T47D (cell line): ENCODE measurements around the gene FLII.
A peak's percentile ranks its signal among the peaks of the same experiment; 100 is the strongest.
"Not testable (repeated sequence)": the region's sequence is repeated elsewhere in the genome, so short reads cannot be mapped to it uniquely, and the experiment has no call there.

ENCODE experiments used
- DNase-seq, 2 experiments: peaks; one replicate each; pipeline versions ENCODE4 v3.0.0 to v3.0.0-alpha.2; 2011 to 2012; ENCODE audit warnings: low read depth in 1 of 2, low spot score in 1 of 2
- JUND ChIP-seq: IDR thresholded peaks from 2 replicates; pipeline ENCODE4 v1.6.1; 2012; ENCODE audit warnings: low read depth
- in situ Hi-C: cut with HindIII; loops from 2 replicates; pipeline ENCODE4 v1.10.0; 2016; ENCODE audit warnings: low sequenced_read_pairs, low pct_unique_long_range_greater_than_20kb

The FLII gene

DNA sequence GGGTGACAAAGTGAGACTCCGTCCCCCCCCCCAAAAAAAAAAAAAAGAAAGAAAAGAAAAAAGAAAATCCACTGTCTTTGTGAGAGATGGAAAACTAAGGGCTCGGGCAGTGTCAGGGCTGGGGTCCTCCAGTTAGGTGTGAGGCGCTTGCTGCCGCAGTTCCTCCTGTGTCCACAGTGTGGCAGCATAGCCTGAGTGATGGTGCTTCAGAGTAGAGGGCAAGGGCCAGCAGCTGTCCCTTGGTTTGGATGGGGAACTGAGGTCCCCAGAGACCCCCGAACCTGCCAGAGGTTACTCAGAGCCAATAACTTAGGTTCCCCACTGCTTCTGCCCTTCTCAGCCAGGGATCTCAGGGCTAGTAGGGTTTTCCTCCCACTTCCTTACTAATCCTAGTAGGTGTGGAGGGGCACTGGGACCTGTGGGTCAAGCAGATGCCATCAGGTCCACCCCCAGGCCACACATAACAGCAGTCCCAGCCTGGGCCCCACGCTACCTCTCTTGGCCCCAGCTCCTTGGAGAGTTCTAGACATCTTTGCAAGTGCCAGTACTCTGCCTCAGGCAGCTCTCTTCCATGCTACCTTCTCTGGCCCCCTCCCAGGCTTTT, 41.0 kb downstream of the FLII start:
- no peak for TF ChIP-seq JUND
- in situ Hi-C loops = no loop called here
- DNase-seq = peak; percentile 62 to 70

DNA sequence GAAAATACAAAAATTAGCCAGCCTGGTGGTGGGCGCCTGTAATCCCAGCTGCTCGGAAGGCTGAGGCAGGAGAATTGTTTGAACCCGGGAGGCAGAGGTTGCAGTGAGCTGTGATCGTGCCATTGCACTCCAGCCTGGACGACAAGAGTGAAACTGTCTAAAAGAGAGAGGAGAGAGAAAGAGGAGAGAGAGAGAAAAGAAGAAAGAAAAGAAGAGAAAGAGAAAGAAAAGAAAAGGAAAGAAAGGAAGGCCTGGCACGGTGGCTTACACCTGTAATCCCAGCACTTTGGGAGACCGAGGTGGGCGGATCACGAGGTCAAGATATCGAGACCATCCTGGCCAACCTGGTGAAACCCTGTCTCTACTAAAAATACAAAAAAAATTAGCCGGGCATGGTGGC, 41.6 kb downstream of the FLII start:
- in situ Hi-C loops, DNase-seq: not testable (repeated sequence)

DNA sequence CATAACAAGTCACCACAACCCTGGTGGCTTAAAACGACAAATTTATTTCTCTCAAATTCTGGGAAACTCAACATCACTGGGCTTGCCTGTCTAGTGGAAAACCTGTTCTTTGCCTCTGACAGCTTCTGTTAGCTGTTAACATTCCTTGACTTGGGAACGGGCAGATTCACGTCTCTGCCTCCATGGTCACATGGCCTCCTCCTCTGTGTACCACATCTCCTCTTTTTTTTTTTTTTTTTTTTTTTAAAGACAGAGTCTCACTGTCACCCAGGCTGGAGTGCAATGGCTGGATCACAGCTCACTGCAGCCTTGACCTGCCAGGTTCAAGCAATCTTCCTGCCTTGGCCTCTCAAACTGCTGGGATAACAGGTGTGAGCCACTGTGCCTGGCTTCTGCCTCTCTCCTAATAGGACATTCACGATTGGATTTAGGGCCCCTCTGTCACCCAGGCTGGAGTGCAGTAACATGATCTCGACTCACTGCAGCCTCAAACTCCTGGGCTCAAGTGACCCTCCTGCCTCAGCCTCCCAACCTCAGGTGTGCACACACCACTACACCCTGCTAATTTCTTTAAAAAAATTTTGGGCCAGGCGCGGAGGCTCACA, 44.8 kb downstream of the FLII start:
- in situ Hi-C loops = no loop called here
- no peak for TF ChIP-seq JUND
- DNase-seq = no peak

DNA sequence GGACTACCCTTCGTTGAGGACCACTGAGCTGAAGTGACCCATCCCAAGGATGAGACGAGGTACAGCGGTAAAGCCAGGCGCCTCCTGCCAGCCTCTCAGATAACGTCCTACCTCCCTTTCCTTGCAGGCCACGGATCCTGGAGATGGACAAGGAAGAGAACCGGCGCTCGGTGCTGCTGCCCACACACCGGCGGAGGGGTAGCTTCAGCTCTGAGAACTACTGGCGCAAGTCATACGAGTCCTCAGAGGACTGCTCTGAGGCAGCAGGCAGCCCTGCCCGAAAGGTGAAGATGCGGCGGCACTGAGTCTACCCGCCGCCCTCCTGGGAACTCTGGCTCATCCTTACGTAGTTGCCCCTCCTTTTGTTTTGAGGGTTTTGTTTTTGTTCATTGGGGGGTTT, 50.4 kb downstream of the FLII start:
- no peak for TF ChIP-seq JUND
- in situ Hi-C loops = no loop called here
- DNase-seq = no peak

DNA sequence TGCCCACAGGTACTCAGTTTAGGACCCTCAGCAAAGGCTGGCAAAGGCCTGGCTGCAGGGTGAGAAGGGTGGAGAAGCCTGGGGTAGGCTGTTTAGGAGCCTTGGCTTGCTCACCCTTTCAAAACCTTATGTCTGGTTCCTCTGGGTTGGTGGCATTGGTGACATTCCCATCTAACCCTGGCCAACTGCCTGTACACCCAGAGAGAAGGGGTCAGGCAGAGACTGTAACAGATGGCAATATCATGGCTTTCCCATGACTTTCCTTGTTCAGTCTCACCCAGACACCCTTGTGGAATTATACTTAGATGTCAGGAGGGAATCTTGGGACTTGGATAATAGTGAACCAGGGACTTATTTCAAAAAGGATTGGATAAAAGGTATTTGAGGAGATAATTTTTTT, 51.6 kb downstream of the FLII start:
- no peak for DNase-seq
- in situ Hi-C loops = no loop called here
- TF ChIP-seq JUND = no peak

DNA sequence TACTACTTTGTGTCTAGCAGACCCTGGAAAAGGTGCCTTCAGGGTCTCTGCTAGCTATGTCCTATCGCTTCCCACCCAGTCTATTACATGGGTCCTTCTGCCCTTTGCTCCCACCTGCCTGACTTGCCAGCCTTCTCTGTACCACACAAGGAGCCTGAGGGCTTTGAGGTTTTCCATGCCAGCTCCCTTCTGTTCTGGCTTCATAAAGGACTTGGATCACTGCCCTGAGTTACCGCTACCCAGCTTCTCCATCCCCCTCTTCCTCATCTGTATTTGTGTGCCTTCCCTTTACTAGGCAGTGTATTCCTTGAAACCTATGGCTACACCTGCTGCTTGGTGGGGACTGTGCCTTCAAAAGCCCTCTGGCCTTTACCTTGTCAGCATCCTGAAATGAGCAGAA, 52.7 kb downstream of the FLII start:
- no peak for TF ChIP-seq JUND
- in situ Hi-C loops = no loop called here
- DNase-seq = no peak

DNA sequence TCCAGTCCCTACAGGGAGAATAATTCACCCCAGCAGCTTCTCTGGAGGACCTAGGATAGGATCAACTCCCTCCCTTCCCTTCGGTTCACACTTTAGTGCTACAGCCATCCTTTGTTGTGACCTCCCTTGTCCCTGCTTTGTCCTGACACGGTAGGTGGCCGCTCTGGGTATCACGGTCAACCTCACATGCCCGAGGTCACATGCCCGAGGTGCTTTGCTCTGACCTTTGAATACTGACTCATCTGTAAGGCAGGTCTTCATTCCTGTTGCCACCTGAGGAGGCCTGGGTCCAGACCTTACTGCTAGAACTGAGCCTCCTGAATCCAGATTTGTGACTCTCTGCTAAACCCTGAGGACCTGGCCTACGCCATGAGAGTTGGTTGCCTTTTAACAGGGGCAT, 55.2 kb downstream of the FLII start:
- DNase-seq = no peak
- TF ChIP-seq JUND = no peak
- in situ Hi-C loops = no loop called here

DNA sequence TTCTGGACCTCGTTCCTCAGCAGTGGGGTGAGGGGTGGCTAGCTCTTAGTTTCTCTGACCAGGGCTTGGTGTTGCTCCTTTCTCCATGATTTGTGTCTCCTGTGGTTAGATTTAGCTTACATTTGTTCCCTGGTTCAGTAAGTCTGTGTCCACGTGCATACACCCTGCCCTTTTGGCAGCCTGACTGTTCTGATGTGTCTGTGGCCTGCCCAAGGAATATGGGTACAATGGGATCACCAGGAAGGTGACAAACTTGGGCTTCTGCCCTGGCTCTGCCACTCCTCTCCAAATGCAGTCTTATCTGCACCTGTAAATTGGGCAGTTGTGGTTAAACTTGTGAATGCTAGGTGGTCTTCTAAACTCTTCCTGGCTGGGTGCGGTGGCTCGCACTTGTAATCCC, 57.4 kb downstream of the FLII start:
- DNase-seq = no peak
- in situ Hi-C loops = no loop called here
- no peak for TF ChIP-seq JUND

DNA sequence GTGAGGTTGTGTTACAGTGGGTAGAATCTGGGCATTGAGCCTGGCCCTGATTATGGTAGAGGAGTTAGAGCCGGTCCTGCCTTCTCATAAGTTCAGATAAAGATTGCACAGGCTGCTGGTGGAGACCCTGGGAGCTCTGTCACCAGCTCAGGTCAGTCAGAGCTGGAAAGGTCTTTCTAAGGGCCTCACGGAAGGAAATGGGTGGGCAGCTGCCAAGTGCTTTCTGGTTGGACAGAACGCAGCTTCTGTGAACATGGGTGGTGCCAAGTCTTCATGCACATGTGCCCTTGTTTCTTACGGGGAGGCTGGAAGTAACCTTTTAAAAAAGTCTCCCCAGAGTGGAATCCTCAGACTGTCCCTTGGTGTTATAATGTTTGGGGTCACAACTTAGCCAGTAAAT, 60.0 kb downstream of the FLII start:
- in situ Hi-C loops = no loop called here
- no peak for TF ChIP-seq JUND
- DNase-seq = no peak

DNA sequence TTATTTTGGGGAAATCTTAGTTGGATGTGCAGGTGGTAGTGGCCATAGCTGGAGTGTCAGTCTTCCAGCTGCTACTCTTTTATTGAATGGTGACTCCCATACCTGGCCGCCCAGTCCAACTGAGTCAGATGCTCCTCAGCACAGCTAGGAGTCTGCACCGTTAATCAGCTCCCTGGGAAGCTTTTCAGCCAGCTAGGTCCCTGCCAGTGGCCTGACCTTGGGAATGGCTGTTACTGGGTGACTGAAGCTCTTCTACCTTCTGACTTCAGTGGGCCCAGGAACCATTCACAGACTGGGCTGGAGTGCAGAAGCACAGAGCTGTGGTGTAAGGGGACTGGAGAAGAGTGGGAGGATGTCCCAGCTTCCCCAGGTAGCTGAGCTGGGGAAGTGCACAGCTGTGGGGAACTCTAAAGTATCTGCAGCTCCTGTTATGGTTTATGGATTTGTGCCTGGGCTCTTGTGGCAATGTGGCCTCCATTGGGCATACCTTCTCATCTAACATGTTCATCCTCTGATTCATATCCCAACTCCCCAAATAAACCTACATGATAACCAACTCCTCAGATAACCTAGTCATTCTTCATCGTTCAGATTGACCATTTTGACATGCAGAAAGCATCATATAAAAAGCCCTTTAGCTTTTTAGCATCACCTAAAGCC, 60.9 kb downstream of the FLII start:
- no peak for TF ChIP-seq JUND
- in situ Hi-C loops = no loop called here
- no peak for DNase-seq

DNA sequence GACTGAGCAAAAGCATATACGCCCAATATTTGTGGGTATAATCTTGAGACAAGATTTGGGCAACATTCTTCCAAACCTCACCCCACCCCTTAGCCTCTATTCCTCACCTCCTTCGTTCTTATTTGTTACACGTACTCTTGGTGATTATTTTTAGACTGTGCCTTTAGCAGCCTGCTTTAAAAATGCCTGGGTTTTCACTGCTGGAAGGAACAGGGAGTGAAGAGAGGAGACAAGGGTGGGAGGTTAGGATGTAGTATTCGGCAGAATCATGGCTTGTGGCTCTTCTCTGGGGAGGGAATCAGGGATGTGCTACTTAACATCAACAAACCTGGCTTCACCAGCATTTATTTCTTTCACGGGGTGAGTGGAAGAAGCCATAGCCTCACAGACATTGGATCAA, 63.3 kb downstream of the FLII start:
- in situ Hi-C loops = no loop called here
- no peak for TF ChIP-seq JUND
- DNase-seq = no peak
